ENCODE measurements around the gene NTSR1. TPM values are rescaled to one million over a fixed set of nuclear protein-coding genes. Genes with fewer than 3 reads are reported as not detected.

NTSR1 gene
- polyA plus RNA-seq, 3 donors: 1.2 to 3.0 (median 1.4) TPM

- no peak for DNase-seq (ENCODE audit: extremely low read depth in 1 of 11, low read depth in 9 of 11, low spot score in 4 of 11)
Measured at GRCh38 chr20:62743777-62744317, 35.2 kb downstream of the NTSR1 start.

- no peak for DNase-seq (ENCODE audit: extremely low read depth in 1 of 11, low read depth in 9 of 11, low spot score in 4 of 11)
Measured at GRCh38 chr20:62744741-62745191, 36.1 kb downstream of the NTSR1 start.

GRCh38 chr20:62745279-62745951 is 36.8 kb downstream of the NTSR1 start:
- DNase-seq (ENCODE audit: extremely low read depth in 1 of 11, low read depth in 9 of 11, low spot score in 4 of 11): no peak

GRCh38 chr20:62745952-62746288 is 37.3 kb downstream of the NTSR1 start:
- DNase-seq (ENCODE audit: extremely low read depth in 1 of 11, low read depth in 9 of 11, low spot score in 4 of 11): no peak

GRCh38 chr20:62748311-62748710 is 39.7 kb downstream of the NTSR1 start:
- DNase-seq (ENCODE audit: extremely low read depth in 1 of 11, low read depth in 9 of 11, low spot score in 4 of 11): no peak

- no peak for DNase-seq (ENCODE audit: extremely low read depth in 1 of 11, low read depth in 9 of 11, low spot score in 4 of 11)
Measured at GRCh38 chr20:62749851-62750445, 41.3 kb downstream of the NTSR1 start.

- no peak for DNase-seq (ENCODE audit: extremely low read depth in 1 of 11, low read depth in 9 of 11, low spot score in 4 of 11)
Measured at GRCh38 chr20:62751551-62752150, 43.0 kb downstream of the NTSR1 start.

- no peak for DNase-seq (ENCODE audit: extremely low read depth in 1 of 11, low read depth in 9 of 11, low spot score in 4 of 11)
Measured at GRCh38 chr20:62752181-62752670, 43.6 kb downstream of the NTSR1 start.

- DNase-seq (ENCODE audit: extremely low read depth in 1 of 11, low read depth in 9 of 11, low spot score in 4 of 11): no peak
Measured at GRCh38 chr20:62752671-62753501, 44.2 kb downstream of the NTSR1 start.

- no peak for DNase-seq (ENCODE audit: extremely low read depth in 1 of 11, low read depth in 9 of 11, low spot score in 4 of 11)
Measured at GRCh38 chr20:62753626-62754025, 45.0 kb downstream of the NTSR1 start.

- no peak for DNase-seq (ENCODE audit: extremely low read depth in 1 of 11, low read depth in 9 of 11, low spot score in 4 of 11)
Measured at GRCh38 chr20:62754122-62754990, 45.7 kb downstream of the NTSR1 start.

- no peak for DNase-seq (ENCODE audit: extremely low read depth in 1 of 11, low read depth in 9 of 11, low spot score in 4 of 11)
Measured at GRCh38 chr20:62754991-62755356, 46.3 kb downstream of the NTSR1 start.

- DNase-seq (ENCODE audit: extremely low read depth in 1 of 11, low read depth in 9 of 11, low spot score in 4 of 11): no peak
Measured at GRCh38 chr20:62755817-62756724, 47.4 kb downstream of the NTSR1 start.

- DNase-seq (ENCODE audit: extremely low read depth in 1 of 11, low read depth in 9 of 11, low spot score in 4 of 11): no peak
Measured at GRCh38 chr20:62758226-62758912, 49.7 kb downstream of the NTSR1 start.

- no peak for DNase-seq (ENCODE audit: extremely low read depth in 1 of 11, low read depth in 9 of 11, low spot score in 4 of 11)
Measured at GRCh38 chr20:62759981-62760431, 51.4 kb downstream of the NTSR1 start.

- DNase-seq (ENCODE audit: extremely low read depth in 1 of 11, low read depth in 9 of 11, low spot score in 4 of 11): no peak
Measured at GRCh38 chr20:62760471-62760855, 51.8 kb downstream of the NTSR1 start.
